Measurements from ENCODE around the gene APOBEC4.

DNA sequence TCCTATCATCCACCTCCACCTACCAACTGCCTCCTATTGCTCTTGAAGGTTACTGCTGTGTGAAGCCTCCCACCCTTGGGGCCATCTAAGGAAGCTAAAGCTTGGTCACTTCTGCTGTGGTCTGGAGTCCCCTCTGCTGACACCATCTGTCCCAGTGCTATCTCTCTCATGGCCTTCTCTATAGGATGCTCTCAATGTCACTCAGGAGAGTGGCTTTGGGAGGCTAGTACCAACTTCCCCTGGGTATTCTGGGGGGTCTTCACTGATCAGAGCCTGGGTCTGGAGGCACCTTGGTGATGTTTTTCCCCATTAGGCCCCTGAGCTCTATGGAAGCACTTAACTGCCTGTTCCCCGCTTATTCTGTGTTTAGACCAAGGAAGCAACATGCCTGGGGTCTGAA, 50.6 kb downstream of the APOBEC4 start:
- no peak for TF ChIP-seq CTCF (IDR thresholded peaks at IDR 0.05; ENCODE audit: low read depth, low read length)
- no peak for TF ChIP-seq EZH2phosphoT487 (IDR thresholded peaks at IDR 0.05; ENCODE audit: low read depth)
